PFSK-1 (cell line): ENCODE measurements around the gene BRAT1.

Source experiments
- FOXP2 ChIP-seq: optimal IDR thresholded peaks from 2 replicates; pipeline ENCODE3; 2011; ENCODE audit warnings: borderline replicate concordance, control low read depth, inconsistent platforms; ENCODE audit not compliant: insufficient read depth; ENCODE audit errors: extremely low read length, extremely low read depth
- POLR2AphosphoS5 ChIP-seq: IDR thresholded peaks from 2 replicates; pipeline ENCODE4 v1.6.1; 2012; ENCODE audit warnings: low read depth, mild to moderate bottlenecking, control low read depth, low read length, moderate library complexity
- REST ChIP-seq, 2 experiments: IDR thresholded peaks; 2 replicates each; pipeline versions ENCODE4 v1.6.1 to v1.8.0; 2011 to 2012; ENCODE audit warnings: low read depth in 2 of 2, low read length in 2 of 2, control low read depth in 1 of 2, inconsistent platforms in 1 of 2, mild to moderate bottlenecking in 1 of 2, moderate library complexity in 1 of 2; ENCODE audit not compliant: insufficient read depth in 1 of 2
- SIN3A ChIP-seq: IDR thresholded peaks from 2 replicates; pipeline ENCODE4 v1.6.1; 2012; ENCODE audit warnings: mild to moderate bottlenecking, low read length, moderate library complexity, borderline replicate concordance; ENCODE audit not compliant: insufficient read depth
- TAF1 ChIP-seq: IDR thresholded peaks from 2 replicates; pipeline ENCODE4 v1.6.1; 2012; ENCODE audit warnings: low read length, control low read depth, borderline replicate concordance; ENCODE audit not compliant: insufficient read depth

The BRAT1 gene

GRCh38 chr7:2527505-2528467, 27.5 kb downstream of the BRAT1 start:
- TF ChIP-seq TAF1, result no peak
- no peak for TF ChIP-seq REST (IDR thresholded peaks at IDR 0.05; ENCODE audit: insufficient read depth in 1 of 2, low read depth in 2 of 2, low read length in 2 of 2)
- TF ChIP-seq SIN3A, result no peak
- no peak for TF ChIP-seq POLR2AphosphoS5
- no peak for TF ChIP-seq FOXP2

GRCh38 chr7:2526659-2527504, 28.4 kb downstream of the BRAT1 start:
- TF ChIP-seq SIN3A, result no peak
- no peak for TF ChIP-seq FOXP2
- TF ChIP-seq REST (IDR thresholded peaks at IDR 0.05; ENCODE audit: insufficient read depth in 1 of 2, low read depth in 2 of 2, low read length in 2 of 2), result no peak

- TF ChIP-seq POLR2AphosphoS5 (no peak), TAF1 (no peak), REST (IDR thresholded peaks at IDR 0.05; ENCODE audit: insufficient read depth in 1 of 2, low read depth in 2 of 2, low read length in 2 of 2) (no peak), SIN3A (no peak), FOXP2 (no peak)
Measured at GRCh38 chr7:2525658-2526630, 29.4 kb downstream of the BRAT1 start.

- no peak for TF ChIP-seq REST (IDR thresholded peaks at IDR 0.05; ENCODE audit: insufficient read depth in 1 of 2, low read depth in 2 of 2, low read length in 2 of 2)
- TF ChIP-seq POLR2AphosphoS5, result no peak
- TF ChIP-seq SIN3A, result no peak
- no peak for TF ChIP-seq TAF1
- TF ChIP-seq FOXP2, result no peak
Measured at GRCh38 chr7:2524808-2525657, 30.3 kb downstream of the BRAT1 start.
